Left ventricle myocardium inferior (tissue), 1 donor: Measurements from ENCODE around the gene JPH3. TPM values are rescaled to one million over a fixed set of nuclear protein-coding genes. Genes with fewer than 3 reads are reported as not detected.
"Not testable (repeated sequence)": the region's sequence is repeated elsewhere in the genome, so short reads cannot be mapped to it uniquely, and the experiment has no call there.

ENCODE experiments used
- DNase-seq: peaks from one replicate; pipeline ENCODE4 v3.0.0-alpha.2; 2020
- H3K27ac ChIP-seq: fragments of 200-600 bp; replicated peaks from 2 replicates; pipeline ENCODE4 v1.8.0; 2021
- H3K27me3 ChIP-seq: fragments of 200-600 bp; 2 replicates; pipeline ENCODE4 v1.8.0; 2021; ENCODE audit warnings: low read depth
- H3K36me3 ChIP-seq: fragments of 200-600 bp; 2 replicates; pipeline ENCODE4 v1.8.0; 2021
- H3K4me1 ChIP-seq: fragments of 200-600 bp; 2 replicates; pipeline ENCODE4 v1.8.0; 2021
- H3K4me3 ChIP-seq: fragments of 200-600 bp; 2 replicates; pipeline ENCODE4 v1.8.0; 2021; ENCODE audit warnings: mild to moderate bottlenecking, moderate library complexity
- H3K9me3 ChIP-seq: fragments of 200-600 bp; replicated peaks from 2 replicates; pipeline ENCODE4 v1.8.0; 2021
- intact Hi-C: fragments of 100-400 bp; cut with micrococcal nuclease; formaldehyde crosslinking; loops from one replicate; pipeline ENCODE4 v1.11.0; 2022
- total RNA-seq: library from RNA; stranded (reverse); fragmentation: NEBNext Ultra II Directional; extraction: Animal tissue kit (Norgen Biotek cat#: 25700); gene quantifications from one replicate; pipeline ENCODE4 v1.2.1, GENCODE V29; 2021
- TF ChIP-seq, protein P1 (sequence below): fragments of 200-600 bp; IDR thresholded peaks from 2 replicates; pipeline ENCODE4 v1.8.0; 2021; ENCODE audit warnings: antibody characterized with exemption, mild to moderate bottlenecking, borderline replicate concordance
- donor health status: DM: no; HTN: yes; CAD: no; lungs with severe emphysema.

The JPH3 gene
- total RNA-seq, 1 donor from 2014 or later, result 0.14 TPM

DNA sequence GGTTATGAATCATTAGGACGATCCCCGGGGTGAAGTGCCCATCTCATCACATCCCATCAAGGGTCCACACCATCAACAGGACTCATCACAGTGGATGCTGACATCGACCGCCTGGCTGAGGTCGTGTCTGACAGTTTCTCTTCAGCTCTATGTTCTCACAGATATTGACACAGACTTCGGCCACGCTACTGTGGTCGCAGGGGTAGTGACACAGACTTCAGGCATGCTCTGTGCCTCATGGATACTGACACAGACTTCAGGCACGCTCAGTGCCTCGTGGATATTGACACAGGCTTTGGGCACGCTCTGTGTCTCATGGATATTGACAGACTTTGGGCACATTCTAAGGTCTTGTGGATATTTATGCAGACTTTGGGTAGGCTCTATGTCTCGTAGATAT lies 113.3 kb downstream of the JPH3 start:
- TF ChIP-seq, protein P1, sequence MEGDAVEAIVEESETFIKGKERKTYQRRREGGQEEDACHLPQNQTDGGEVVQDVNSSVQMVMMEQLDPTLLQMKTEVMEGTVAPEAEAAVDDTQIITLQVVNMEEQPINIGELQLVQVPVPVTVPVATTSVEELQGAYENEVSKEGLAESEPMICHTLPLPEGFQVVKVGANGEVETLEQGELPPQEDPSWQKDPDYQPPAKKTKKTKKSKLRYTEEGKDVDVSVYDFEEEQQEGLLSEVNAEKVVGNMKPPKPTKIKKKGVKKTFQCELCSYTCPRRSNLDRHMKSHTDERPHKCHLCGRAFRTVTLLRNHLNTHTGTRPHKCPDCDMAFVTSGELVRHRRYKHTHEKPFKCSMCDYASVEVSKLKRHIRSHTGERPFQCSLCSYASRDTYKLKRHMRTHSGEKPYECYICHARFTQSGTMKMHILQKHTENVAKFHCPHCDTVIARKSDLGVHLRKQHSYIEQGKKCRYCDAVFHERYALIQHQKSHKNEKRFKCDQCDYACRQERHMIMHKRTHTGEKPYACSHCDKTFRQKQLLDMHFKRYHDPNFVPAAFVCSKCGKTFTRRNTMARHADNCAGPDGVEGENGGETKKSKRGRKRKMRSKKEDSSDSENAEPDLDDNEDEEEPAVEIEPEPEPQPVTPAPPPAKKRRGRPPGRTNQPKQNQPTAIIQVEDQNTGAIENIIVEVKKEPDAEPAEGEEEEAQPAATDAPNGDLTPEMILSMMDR, result no peak
- H3K36me3 ChIP-seq, result peaks cover 50% of the 10 kb centered on the region
- no peak overlapping the region for H3K27ac ChIP-seq
- no peaks in the 10 kb centered on the region for H3K4me1 ChIP-seq
- intact Hi-C loops, result no loop called here
- H3K27me3 ChIP-seq, result no peaks in the 10 kb centered on the region
- H3K9me3 ChIP-seq, result no peaks in the 10 kb centered on the region
- DNase-seq, result no peak
- no peak overlapping the region for H3K4me3 ChIP-seq

DNA sequence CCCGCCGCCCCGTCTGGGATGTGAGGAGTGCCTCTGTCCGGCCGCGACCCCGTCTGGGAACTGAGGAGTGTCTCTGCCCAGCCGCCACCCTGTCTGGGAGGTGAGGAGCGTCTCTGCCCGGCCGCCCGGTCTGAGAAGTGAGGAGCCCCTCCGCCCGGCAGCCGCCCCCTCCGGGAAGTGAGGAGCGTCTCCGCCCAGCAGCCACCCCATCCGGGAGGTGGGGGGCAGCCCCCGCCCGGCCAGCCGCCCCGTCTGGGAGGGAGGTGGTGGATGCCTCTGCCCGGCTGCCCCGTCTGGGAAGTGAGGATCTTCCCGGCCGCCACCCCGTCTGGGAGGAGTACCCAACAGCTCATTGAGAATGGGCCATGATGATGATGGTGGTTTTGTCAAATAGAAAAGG lies 116.5 kb downstream of the JPH3 start:
- H3K27ac ChIP-seq, H3K27me3 ChIP-seq, H3K4me3 ChIP-seq, intact Hi-C loops, H3K9me3 ChIP-seq, DNase-seq: not testable (repeated sequence)
- H3K36me3 ChIP-seq, result peaks cover 31% of the 10 kb centered on the region
- peaks cover 13% of the 10 kb centered on the region for H3K4me1 ChIP-seq

DNA sequence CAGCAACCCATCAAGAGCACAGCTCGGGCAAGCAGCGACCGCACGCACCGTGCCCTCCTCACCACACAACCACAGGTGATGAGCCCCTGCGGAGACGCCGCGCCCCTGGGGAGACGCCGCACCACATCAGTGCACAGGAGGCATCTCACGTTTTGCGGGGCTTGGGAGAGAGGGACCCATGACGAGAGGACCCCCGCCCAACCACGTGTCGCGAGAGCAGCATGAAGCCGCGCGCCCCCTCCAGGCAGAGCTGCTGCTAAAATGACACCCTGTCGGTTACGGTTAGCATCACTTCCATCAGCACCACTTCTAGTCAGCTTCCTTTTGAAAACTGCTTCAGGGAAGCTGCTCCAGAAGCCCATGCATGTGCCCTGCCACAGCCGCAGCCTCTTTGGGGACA lies 118.1 kb downstream of the JPH3 start:
- no peaks in the 10 kb centered on the region for H3K9me3 ChIP-seq
- TF ChIP-seq, protein P1, result no peak
- H3K36me3 ChIP-seq, result peaks cover 24% of the 10 kb centered on the region
- H3K4me3 ChIP-seq, result no peak overlapping the region
- intact Hi-C loops, result no loop called here
- H3K27ac ChIP-seq, result no peak overlapping the region
- H3K27me3 ChIP-seq, result no peaks in the 10 kb centered on the region
- peaks cover 15% of the 10 kb centered on the region for H3K4me1 ChIP-seq
- no peak for DNase-seq

DNA sequence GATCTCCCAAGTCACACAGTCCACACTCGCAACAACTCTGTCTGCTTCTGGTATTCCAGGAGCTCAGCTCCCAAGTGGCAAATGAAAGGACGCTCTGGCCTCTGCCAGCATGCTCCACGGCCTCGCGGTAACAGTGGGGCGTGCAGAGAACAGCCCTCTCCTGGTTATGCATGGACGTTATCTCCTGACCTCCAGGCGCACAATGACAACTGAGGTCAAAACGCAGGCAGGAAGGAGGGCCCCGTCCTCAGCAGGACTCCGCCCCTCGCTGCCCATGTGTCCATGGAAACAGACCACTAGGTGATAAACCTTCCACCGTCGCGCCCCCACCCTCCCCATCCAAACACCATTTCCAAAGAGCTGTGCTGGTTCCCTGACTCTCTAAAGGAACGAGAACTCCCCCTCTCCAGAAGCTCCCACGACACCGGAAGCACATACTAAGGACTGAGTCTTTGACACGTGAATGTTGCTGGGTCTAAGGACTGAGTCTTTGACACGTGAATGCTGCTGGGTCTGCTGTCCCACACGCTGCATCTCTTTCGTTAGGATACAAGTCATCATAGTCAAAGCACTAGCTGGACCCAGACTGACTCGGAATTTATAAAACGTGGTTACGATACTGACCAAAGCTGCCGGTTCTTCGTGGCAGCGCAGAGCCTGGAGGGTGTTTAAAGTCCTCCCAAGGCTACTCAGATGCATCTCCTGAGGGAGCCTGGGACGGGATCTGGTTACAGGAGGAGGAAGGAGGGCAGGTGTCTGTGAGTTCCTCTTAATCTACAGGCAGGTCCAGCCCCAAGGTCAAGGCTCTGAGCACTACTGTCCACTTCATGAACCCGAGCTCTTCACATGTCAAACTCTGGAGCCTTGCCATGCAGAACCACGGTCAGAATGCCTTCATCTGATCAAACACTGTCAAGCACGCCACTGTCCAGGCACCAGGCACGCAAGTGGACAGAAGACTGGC lies 119.6 kb downstream of the JPH3 start:
- TF ChIP-seq, protein P1, result no peak
- Histone ChIP-seq H3K27ac (no peak overlapping the region), H3K4me3 (no peak overlapping the region), H3K9me3 (no peaks in the 10 kb centered on the region), H3K36me3 (peaks cover 12% of the 10 kb centered on the region), H3K27me3 (no peaks in the 10 kb centered on the region), H3K4me1 (peaks cover 15% of the 10 kb centered on the region)
- DNase-seq, result no peak
- intact Hi-C loops, result no loop called here

DNA sequence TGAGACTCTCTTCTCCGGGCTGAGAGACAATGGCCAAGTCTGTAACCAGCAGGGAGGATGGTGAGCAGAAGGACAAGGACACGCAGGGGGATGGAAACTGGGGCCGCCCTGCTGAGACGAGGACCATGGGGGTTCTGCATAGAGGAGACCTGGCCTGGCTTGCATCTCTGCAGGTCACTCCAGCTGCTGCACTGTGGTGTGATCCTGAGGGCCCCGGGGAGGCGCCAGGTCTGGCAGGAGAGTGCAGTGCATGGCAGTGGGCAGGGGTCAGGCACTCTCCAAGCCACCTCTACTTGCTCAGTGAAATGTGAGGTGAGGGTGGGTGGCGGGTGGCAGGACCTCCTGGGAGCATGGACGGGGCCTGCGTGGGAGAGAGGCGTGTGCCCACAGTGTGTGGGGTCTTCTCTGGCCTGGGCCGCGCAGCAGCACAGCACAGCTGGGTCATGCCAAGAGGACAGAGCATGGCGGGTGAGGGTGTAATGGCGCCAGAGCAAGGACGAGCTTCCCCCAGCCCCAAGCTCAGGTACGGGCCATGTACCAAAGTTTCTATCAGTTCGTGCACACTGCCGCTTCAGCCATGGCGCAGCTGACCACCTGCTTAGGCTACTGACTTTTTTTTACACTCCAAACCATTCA lies 120.4 kb downstream of the JPH3 start:
- no peak overlapping the region for H3K4me3 ChIP-seq
- no peaks in the 10 kb centered on the region for H3K27me3 ChIP-seq
- H3K36me3 ChIP-seq, result peaks cover 20% of the 10 kb centered on the region
- TF ChIP-seq, protein P1, result no peak
- peaks cover 15% of the 10 kb centered on the region for H3K4me1 ChIP-seq
- no peak for DNase-seq
- no peak overlapping the region for H3K27ac ChIP-seq
- intact Hi-C loops, result no loop called here
- no peaks in the 10 kb centered on the region for H3K9me3 ChIP-seq

DNA sequence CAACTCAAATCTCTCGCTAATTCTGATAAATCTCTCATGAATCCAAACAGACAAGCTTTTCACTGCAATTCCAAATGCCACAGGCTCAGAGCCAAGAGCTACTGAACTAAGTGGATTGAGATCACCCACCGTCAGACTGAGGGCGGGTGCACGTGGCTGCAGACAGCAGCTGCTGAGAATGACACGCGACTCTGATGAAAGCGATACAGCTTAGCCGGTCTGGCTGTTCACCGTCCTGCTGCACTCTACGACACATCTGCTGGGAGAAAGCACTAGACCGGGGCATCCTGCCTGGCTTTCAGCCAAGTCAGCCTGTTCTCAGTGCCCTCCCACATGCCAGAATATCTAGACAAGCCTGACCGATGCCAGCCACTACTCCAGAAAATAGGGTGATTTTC lies 120.9 kb downstream of the JPH3 start:
- Histone ChIP-seq H3K36me3 (peaks cover 25% of the 10 kb centered on the region), H3K27me3 (no peaks in the 10 kb centered on the region), H3K27ac (no peak overlapping the region), H3K4me3 (no peak overlapping the region), H3K4me1 (peaks cover 15% of the 10 kb centered on the region), H3K9me3 (no peaks in the 10 kb centered on the region)
- intact Hi-C loops, result no loop called here
- TF ChIP-seq, protein P1, result no peak
- DNase-seq, result peak; percentile 57
